Measurements from ENCODE around the gene TERT. TPM values are rescaled to one million over a fixed set of nuclear protein-coding genes. Genes with fewer than 3 reads are reported as not detected.
"Not testable (repeated sequence)": the region's sequence is repeated elsewhere in the genome, so short reads cannot be mapped to it uniquely, and the experiment has no call there.

TERT gene
- total RNA-seq, 2 donors from 2014 or later = not detected

DNA sequence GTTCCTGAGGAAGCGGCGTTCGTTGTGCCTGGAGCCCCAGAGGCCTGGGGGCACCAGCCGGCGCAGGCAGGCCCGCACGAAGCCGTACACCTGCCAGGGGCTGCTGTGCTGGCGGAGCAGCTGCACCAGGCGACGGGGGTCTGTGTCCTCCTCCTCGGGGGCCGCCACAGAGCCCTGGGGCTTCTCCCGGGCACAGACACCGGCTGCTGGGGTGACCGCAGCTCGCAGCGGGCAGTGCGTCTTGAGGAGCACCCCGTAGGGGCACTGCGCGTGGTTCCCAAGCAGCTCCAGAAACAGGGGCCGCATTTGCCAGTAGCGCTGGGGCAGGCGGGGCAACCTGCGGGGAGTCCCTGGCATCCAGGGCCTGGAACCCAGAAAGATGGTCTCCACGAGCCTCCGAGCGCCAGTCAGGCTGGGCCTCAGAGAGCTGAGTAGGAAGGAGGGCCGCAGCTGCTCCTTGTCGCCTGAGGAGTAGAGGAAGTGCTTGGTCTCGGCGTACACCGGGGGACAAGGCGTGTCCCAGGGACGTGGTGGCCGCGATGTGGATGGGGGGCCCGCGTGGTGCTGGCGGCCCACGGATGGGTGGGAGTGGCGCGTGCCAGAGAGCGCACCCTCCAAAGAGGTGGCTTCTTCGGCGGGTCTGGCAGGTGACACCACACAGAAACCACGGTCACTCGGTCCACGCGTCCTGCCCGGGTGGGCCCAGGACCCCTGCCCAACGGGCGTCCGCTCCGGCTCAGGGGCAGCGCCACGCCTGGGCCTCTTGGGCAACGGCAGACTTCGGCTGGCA lies 1.3 kb downstream of the TERT start:
- H3K27me3 ChIP-seq (replicated peaks; ENCODE audit: insufficient read depth) = no peaks in the 10 kb centered on the region
- no peak for DNase-seq (ENCODE audit: low spot score)

DNA sequence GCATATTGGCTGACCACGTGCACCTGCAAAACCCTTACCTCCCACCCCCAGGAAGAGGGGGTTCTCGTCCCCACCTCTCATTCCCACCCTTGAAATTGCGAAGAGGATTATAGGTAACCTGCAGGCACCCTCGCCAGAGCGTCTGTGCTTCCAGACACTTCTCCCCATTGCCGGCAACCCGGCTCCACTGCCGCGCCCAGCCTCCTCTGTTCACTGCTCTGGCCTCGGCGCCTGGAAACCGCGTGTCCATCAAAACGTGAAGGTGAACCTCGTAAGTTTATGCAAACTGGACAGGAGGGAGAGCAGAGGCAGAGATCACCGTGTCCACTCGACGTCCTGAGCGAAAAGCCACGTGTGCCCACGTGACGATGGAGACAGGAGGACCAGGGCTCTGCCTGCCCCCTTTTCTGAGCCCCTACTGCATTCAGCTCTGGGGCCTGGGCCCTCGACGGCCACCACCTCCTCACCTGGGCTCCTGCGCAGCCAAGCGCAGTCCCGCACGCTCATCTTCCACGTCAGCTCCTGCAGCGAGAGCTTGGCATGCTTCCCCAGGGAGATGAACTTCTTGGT lies 1.9 kb downstream of the TERT start:
- TF ChIP-seq, protein P1, sequence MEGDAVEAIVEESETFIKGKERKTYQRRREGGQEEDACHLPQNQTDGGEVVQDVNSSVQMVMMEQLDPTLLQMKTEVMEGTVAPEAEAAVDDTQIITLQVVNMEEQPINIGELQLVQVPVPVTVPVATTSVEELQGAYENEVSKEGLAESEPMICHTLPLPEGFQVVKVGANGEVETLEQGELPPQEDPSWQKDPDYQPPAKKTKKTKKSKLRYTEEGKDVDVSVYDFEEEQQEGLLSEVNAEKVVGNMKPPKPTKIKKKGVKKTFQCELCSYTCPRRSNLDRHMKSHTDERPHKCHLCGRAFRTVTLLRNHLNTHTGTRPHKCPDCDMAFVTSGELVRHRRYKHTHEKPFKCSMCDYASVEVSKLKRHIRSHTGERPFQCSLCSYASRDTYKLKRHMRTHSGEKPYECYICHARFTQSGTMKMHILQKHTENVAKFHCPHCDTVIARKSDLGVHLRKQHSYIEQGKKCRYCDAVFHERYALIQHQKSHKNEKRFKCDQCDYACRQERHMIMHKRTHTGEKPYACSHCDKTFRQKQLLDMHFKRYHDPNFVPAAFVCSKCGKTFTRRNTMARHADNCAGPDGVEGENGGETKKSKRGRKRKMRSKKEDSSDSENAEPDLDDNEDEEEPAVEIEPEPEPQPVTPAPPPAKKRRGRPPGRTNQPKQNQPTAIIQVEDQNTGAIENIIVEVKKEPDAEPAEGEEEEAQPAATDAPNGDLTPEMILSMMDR (IDR thresholded peaks at IDR 0.05) = no peak
- Histone ChIP-seq H3K4me3 (no peak overlapping the region), H3K36me3 (no peaks in the 10 kb centered on the region), H3K27me3 (replicated peaks; ENCODE audit: insufficient read depth) (no peaks in the 10 kb centered on the region), H3K4me1 (ENCODE audit: control insufficient read depth in 1 of 2, low read depth in 2 of 2) (no peaks in the 10 kb centered on the region), H3K9me3 (peaks cover 5% of the 10 kb centered on the region), H3K27ac (no peak overlapping the region)
- ATAC-seq (ENCODE audit: insufficient number of reproducible peaks, low FRiP score, low read depth) (no peak), DNase-seq (ENCODE audit: low spot score) (no peak)

More for the DNA sequence above, 1.3 kb downstream of the TERT start:
- Histone ChIP-seq H3K4me1 (ENCODE audit: control insufficient read depth in 1 of 2, low read depth in 2 of 2) (no peaks in the 10 kb centered on the region), H3K9me3 (no peaks in the 10 kb centered on the region), H3K27ac (no peak overlapping the region), H3K4me3 (no peak overlapping the region), H3K36me3 (no peaks in the 10 kb centered on the region)
- ATAC-seq (ENCODE audit: insufficient number of reproducible peaks, low FRiP score, low read depth) = no peak
- TF ChIP-seq, protein P1 (IDR thresholded peaks at IDR 0.05) = no peak

DNA sequence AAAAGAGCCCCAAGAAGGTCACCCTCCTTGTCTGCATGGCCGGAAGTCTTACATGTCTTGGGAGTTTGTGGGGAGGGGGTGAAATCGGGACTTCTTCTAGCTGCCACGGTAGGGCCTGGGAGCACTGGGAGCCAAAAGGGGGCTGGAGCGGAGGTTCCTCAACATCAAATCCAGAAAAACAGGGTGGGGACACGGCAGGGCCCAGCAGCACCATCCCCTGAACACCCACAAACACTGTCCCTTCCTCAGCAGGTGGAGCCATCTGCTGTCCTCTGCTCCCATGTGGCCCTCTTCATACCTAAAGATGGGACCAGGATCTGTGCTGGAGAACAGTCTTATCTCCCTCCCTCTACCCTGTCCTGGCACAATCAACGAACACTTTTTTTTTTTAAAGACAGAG lies 2.7 kb downstream of the TERT start:
- Histone ChIP-seq H3K4me1 (ENCODE audit: control insufficient read depth in 1 of 2, low read depth in 2 of 2) (no peaks in the 10 kb centered on the region), H3K4me3 (no peak overlapping the region), H3K36me3 (no peaks in the 10 kb centered on the region), H3K27me3 (replicated peaks; ENCODE audit: insufficient read depth) (no peaks in the 10 kb centered on the region), H3K9me3 (peaks cover 5% of the 10 kb centered on the region), H3K27ac (no peak overlapping the region)
- ATAC-seq (ENCODE audit: insufficient number of reproducible peaks, low FRiP score, low read depth) = no peak
- DNase-seq (ENCODE audit: low spot score) = no peak
- TF ChIP-seq, protein P1 (IDR thresholded peaks at IDR 0.05) = no peak

DNA sequence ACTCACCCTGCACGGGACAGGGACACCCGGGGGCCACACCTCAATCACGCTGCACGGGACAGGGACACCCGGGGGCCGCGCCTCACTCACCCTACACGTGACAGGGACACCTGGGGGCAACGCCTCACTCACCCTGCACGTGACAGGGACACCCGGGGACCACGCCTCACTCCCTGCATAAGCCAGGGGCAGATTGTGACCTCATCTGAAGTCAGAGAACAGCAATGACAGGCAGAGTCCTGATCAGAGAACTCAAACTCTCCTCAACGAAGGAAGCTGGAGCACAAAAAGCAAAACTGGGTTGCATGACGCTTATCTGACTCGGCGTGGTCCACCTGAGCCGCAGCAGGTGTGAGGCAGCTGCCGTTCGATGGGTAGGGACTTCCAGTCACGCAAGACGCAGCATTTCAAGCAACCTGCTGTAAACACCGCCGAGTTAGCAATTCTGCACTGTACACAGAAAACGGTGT lies 3.2 kb downstream of the TERT start:
- no peaks in the 10 kb centered on the region for H3K27me3 ChIP-seq (replicated peaks; ENCODE audit: insufficient read depth)
- no peaks in the 10 kb centered on the region for H3K36me3 ChIP-seq
- H3K4me1 ChIP-seq (ENCODE audit: control insufficient read depth in 1 of 2, low read depth in 2 of 2) = no peaks in the 10 kb centered on the region
- DNase-seq (ENCODE audit: low spot score) = no peak
- ATAC-seq (ENCODE audit: insufficient number of reproducible peaks, low FRiP score, low read depth) = no peak
- no peak overlapping the region for H3K27ac ChIP-seq
- H3K4me3 ChIP-seq = no peak overlapping the region
- H3K9me3 ChIP-seq = peaks cover 5% of the 10 kb centered on the region
- TF ChIP-seq, protein P1 (IDR thresholded peaks at IDR 0.05) = no peak

DNA sequence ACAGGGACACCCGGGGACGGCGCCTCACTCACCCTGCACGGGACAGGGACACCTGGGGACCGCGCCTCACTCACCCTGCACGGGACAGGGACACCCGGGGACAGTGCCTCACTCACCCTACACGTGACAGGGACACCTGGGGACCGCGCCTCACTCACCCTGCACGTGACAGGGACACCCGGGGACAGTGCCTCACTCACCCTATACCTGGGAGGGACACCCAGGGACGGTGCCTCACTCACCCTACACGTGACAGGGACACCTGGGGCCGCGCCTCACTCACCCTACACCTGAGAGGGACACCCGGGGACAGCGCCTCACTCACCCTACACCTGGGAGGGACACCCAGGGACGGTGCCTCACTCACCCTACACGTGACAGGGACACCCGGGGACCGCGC lies 3.9 kb downstream of the TERT start:
- H3K4me3 ChIP-seq; H3K36me3 ChIP-seq; H3K9me3 ChIP-seq; H3K27ac ChIP-seq; ATAC-seq (ENCODE audit: insufficient number of reproducible peaks, low FRiP score, low read depth); H3K27me3 ChIP-seq (replicated peaks; ENCODE audit: insufficient read depth); DNase-seq (ENCODE audit: low spot score); H3K4me1 ChIP-seq (ENCODE audit: control insufficient read depth in 1 of 2, low read depth in 2 of 2): not testable (repeated sequence)

DNA sequence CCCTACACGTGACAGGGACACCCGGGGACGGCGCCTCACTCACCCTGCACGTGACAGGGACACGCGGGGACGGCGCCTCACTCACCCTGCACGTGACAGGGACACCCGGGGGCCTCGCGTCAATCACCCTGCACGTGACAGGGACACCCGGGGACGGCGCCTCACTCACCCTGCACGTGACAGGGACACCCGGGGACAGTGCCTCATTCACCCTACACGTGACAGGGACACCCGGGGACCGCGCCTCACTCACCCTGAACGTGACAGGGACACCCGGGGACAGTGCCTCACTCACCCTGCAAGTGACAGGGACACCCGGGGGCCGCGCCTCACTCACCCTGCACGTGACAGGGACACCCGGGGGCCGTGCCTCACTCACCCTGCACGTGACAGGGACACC lies 5.3 kb downstream of the TERT start:
- H3K9me3 ChIP-seq; DNase-seq (ENCODE audit: low spot score); ATAC-seq (ENCODE audit: insufficient number of reproducible peaks, low FRiP score, low read depth); H3K36me3 ChIP-seq; H3K27me3 ChIP-seq (replicated peaks; ENCODE audit: insufficient read depth); H3K27ac ChIP-seq; H3K4me3 ChIP-seq; H3K4me1 ChIP-seq (ENCODE audit: control insufficient read depth in 1 of 2, low read depth in 2 of 2): not testable (repeated sequence)

All from thoracic aorta (tissue), 2 donors.